ENCODE data around the gene UBE3C.

The UBE3C gene

GRCh38 chr7:157188091-157188665 is 49.5 kb downstream of the UBE3C start:
- TF ChIP-seq CTCF (IDR thresholded peaks at IDR 0.05) = no peak

GRCh38 chr7:157189405-157189804 is 50.7 kb downstream of the UBE3C start:
- no peak for TF ChIP-seq CTCF (IDR thresholded peaks at IDR 0.05)

- TF ChIP-seq CTCF (IDR thresholded peaks at IDR 0.05) = no peak
Measured at GRCh38 chr7:157192861-157193260, 54.1 kb downstream of the UBE3C start.

GRCh38 chr7:157193274-157193673 is 54.5 kb downstream of the UBE3C start:
- TF ChIP-seq CTCF (IDR thresholded peaks at IDR 0.05) = no peak

GRCh38 chr7:157194948-157195347 is 56.2 kb downstream of the UBE3C start:
- no peak for TF ChIP-seq CTCF (IDR thresholded peaks at IDR 0.05)

GRCh38 chr7:157195868-157196267 is 57.1 kb downstream of the UBE3C start:
- TF ChIP-seq CTCF (IDR thresholded peaks at IDR 0.05) = no peak

GRCh38 chr7:157204134-157204533 is 65.4 kb downstream of the UBE3C start:
- no peak for TF ChIP-seq CTCF (IDR thresholded peaks at IDR 0.05)

- TF ChIP-seq CTCF (IDR thresholded peaks at IDR 0.05) = no peak
Measured at GRCh38 chr7:157205438-157205837, 66.7 kb downstream of the UBE3C start.
